K562 (cell line): ENCODE data around the gene ZNF687. TPM values are rescaled to one million over a fixed set of nuclear protein-coding genes. Genes with fewer than 3 reads are reported as not detected.

Experiments
- CHD7 ChIP-seq: fragments of 200-600 bp; sonication (generic); IDR thresholded peaks from one replicate; pipeline ENCODE4 v1.6.1; 2012; ENCODE audit warnings: mild to moderate bottlenecking, low read depth, low read length, inconsistent platforms
- CTCF ChIP-seq, 3 experiments: IDR thresholded peaks in 2 of 3; conservative IDR thresholded peaks in 1 of 3; 2 replicates each; pipeline ENCODE4 v1.5.1; 2011 to 2012; ENCODE audit warnings: low read length in 3 of 3, mild to moderate bottlenecking in 3 of 3, control low read depth in 2 of 3, improper control_type of control experiment in 1 of 3, inconsistent platforms in 1 of 3, low read depth in 1 of 3, mixed read lengths in 1 of 3, moderate library complexity in 1 of 3; ENCODE audit not compliant: insufficient read depth in 2 of 3
- POLR3A ChIP-seq: IDR thresholded peaks from 2 replicates; pipeline ENCODE4 v1.6.1; 2011; ENCODE audit warnings: borderline replicate concordance, mild to moderate bottlenecking, moderate library complexity; ENCODE audit not compliant: insufficient read length, insufficient read depth; ENCODE audit errors: extremely low read depth
- VEZF1 ChIP-seq: fragments of 200-800 bp; sonication (Bioruptor generic); IDR thresholded peaks from 2 replicates; pipeline ENCODE4 v1.6.1; 2017; ENCODE audit warnings: missing genetic modification characterization, missing compliant biosample characterization
- ZNF444 ChIP-seq: fragments of 250-450 bp; sonication (Bioruptor Pico); IDR thresholded peaks from 2 replicates; pipeline ENCODE4 v1.4.0; 2020; ENCODE audit warnings: mild to moderate bottlenecking, moderate library complexity
- polyA plus RNA-seq, 8 experiments: library from polyadenylated mRNA; depleted of rRNA in 4 of 8; stranded (reverse) in 5 of 8; unstranded in 3 of 8; fragments of >200 nt; fragmentation: Nextera tagmentation in 2 of 8; fragmentation: Illumina TruSeq in 1 of 8; extraction: Ambion mirVana in 2 of 8; extraction: Trizol in 1 of 8; gene quantifications; 2 replicates each; pipeline versions ENCODE4 v1.2.1 to v1.2.3, GENCODE V29; 2011 to 2014; ENCODE audit warnings: inconsistent platforms in 1 of 8, missing spikeins in 1 of 8
- total RNA-seq, 7 experiments: library from RNA; depleted of rRNA in 6 of 7; stranded (reverse); fragments of >200 nt in 6 of 7; fragmentation: Illumina TruSeq in 2 of 7; extraction: Trizol in 2 of 7; gene quantifications; 2 replicates each; pipeline versions ENCODE4 v1.2.1 to v1.2.3, GENCODE V29; 2011 to 2021; ENCODE audit warnings: low replicate concordance in 1 of 7

The ZNF687 gene
- total and polyA plus RNA-seq, 9 of the 15 experiments (the other 6 are each of a cell fraction or from before 2014, with no cell fraction given), result 0.13 to 26.4 (median 10.6) TPM

GRCh38 chr1:151281969-151282882 is at the start of gene ZNF687 (continued):
- peak; percentile 97 for TF ChIP-seq VEZF1 (CRISPR knock-in tag)
- TF ChIP-seq POLR3A, result no peak
- 0 out of 6 replicates have a peak, but pooled peaks of 1 of the 3 experiments have one; percentile 6 for TF ChIP-seq CTCF (IDR thresholded peaks at IDR 0.05 in 2 of 3, conservative IDR thresholded peaks at IDR 0.05 in 1 of 3; ENCODE audit: insufficient read depth in 2 of 3, low read depth in 1 of 3, low read length in 3 of 3)
- peak; percentile 69 for TF ChIP-seq ZNF444 (CRISPR knock-in tag)
- no peak for TF ChIP-seq CHD7
